ENCODE measurements around the gene SLC39A11. TPM values are rescaled to one million over a fixed set of nuclear protein-coding genes. Genes with fewer than 3 reads are reported as not detected.

Gene SLC39A11
- total and polyA plus RNA-seq, 2 experiments from 2014 or later = 11.7 to 16.4 TPM

DNA sequence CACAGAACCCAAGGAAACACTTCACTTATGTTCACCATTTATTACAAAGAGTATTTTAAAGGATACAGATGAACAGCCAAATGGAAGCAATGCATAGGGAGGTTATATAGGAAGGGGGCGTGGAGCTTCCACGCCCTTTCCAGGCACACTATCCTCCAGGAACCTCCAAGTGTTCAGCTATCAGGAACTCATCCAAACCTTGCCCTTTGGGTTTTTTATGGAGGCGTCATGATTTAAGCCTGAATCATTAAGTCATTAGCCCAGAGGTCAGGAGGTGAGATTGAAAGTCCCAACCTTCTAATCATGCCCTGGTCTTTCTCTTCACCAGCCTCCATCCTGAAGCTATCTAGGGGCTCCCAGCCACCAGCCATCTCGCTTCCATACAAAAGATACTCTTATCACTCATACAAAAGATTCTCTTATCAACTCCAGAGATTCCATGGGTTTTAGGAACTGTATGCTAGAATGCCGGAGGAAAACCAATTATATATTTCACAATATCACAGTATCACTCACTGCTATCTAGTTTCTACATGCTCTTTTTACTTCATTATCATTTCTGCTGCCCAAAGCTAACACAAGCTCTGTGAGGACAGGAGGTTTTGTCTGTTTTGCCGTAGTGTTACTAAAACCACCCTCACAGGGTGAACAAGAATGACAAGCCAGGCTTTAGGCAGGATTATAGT lies 213.4 kb downstream of the SLC39A11 start:
- 92 to 96% methylated on average over 6 of the region's 6 CpGs for WGBS, 2 experiments (ENCODE audit: low coverage in 1 of 2, low lambda C conversion rate in 2 of 2, missing lambda C conversion rate in 2 of 2)
- H3K36me3 ChIP-seq (ENCODE audit: low read depth) = no peaks in the 10 kb centered on the region
- no peaks in the 10 kb centered on the region for H3K9me3 ChIP-seq (ENCODE audit: low read depth)
- TF ChIP-seq EZH2phosphoT487 (IDR thresholded peaks at IDR 0.05; ENCODE audit: insufficient read depth, low read depth) (no peak), EZH2 (IDR thresholded peaks at IDR 0.05; ENCODE audit: insufficient read depth, poor library complexity, severe bottlenecking) (no peak)
- no peak overlapping the region for H3K27ac ChIP-seq
- no peaks in the 10 kb centered on the region for H3K27me3 ChIP-seq (replicated peaks; ENCODE audit: insufficient read depth)
- H3F3A ChIP-seq (ENCODE audit: insufficient read depth) = no peaks in the 10 kb centered on the region
- H4K20me1 ChIP-seq (ENCODE audit: insufficient read depth) = no peaks in the 10 kb centered on the region
- no peaks in the 10 kb centered on the region for H3K4me1 ChIP-seq (ENCODE audit: insufficient read depth)
- no peak overlapping the region for H2AFZ ChIP-seq
- H3K4me3 ChIP-seq = no peak overlapping the region
- no peak overlapping the region for H3K4me2 ChIP-seq (ENCODE audit: unreplicated experiment)
- no peak for DNase-seq
- H3K9me2 ChIP-seq (ENCODE audit: insufficient read depth) = no peaks in the 10 kb centered on the region
- H3K9ac ChIP-seq = no peak overlapping the region
- in situ Hi-C loops (cut with MboI) = loop anchor here (10.0 kb wide), 1 partner anchor 56 kb away; no protein-coding TSS in a partner anchor
- no peaks in the 10 kb centered on the region for H3K79me2 ChIP-seq (ENCODE audit: insufficient read depth)

DNA sequence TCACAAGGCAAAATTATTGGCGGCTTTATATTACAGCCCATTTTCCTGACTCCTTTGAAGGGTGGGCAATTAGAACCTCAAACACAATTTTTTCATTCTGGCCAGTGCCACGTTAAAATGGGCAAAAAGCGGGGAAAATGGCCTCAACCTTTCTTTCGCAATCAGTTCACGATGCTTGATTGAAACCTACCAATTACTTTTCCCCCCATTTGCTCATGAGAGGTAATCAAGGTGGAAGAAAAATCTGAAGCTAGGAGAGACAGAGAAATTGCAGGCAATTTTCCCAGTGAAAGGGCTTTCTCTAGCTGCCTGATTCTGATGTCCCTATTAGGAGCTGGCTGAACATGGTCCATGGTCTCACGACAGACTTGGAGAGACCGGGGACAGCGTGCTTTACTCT lies 215.1 kb downstream of the SLC39A11 start:
- in situ Hi-C loops (cut with MboI) = loop anchor here (10.0 kb wide), 1 partner anchor 57 kb away; no protein-coding TSS in a partner anchor
- whole genome bisulfite sequencing, 2 experiments (ENCODE audit: low coverage in 1 of 2, low lambda C conversion rate in 2 of 2, missing lambda C conversion rate in 2 of 2) = 97 to 98% methylated on average over 8 of the region's 8 CpGs
- no peak overlapping the region for H2AFZ ChIP-seq
- H3F3A ChIP-seq (ENCODE audit: insufficient read depth) = no peaks in the 10 kb centered on the region
- H3K9ac ChIP-seq = no peak overlapping the region
- H3K9me3 ChIP-seq (ENCODE audit: low read depth) = no peaks in the 10 kb centered on the region
- no peaks in the 10 kb centered on the region for H4K20me1 ChIP-seq (ENCODE audit: insufficient read depth)
- no peaks in the 10 kb centered on the region for H3K36me3 ChIP-seq (ENCODE audit: low read depth)
- no peak for TF ChIP-seq EZH2 (IDR thresholded peaks at IDR 0.05; ENCODE audit: insufficient read depth, poor library complexity, severe bottlenecking)
- no peak for TF ChIP-seq EZH2phosphoT487 (IDR thresholded peaks at IDR 0.05; ENCODE audit: insufficient read depth, low read depth)
- DNase-seq = no peak
- no peaks in the 10 kb centered on the region for H3K4me1 ChIP-seq (ENCODE audit: insufficient read depth)
- H3K79me2 ChIP-seq (ENCODE audit: insufficient read depth) = no peaks in the 10 kb centered on the region
- no peak overlapping the region for H3K4me3 ChIP-seq
- H3K9me2 ChIP-seq (ENCODE audit: insufficient read depth) = no peaks in the 10 kb centered on the region
- no peak overlapping the region for H3K27ac ChIP-seq
- no peaks in the 10 kb centered on the region for H3K27me3 ChIP-seq (replicated peaks; ENCODE audit: insufficient read depth)
- H3K4me2 ChIP-seq (ENCODE audit: unreplicated experiment) = no peak overlapping the region

DNA sequence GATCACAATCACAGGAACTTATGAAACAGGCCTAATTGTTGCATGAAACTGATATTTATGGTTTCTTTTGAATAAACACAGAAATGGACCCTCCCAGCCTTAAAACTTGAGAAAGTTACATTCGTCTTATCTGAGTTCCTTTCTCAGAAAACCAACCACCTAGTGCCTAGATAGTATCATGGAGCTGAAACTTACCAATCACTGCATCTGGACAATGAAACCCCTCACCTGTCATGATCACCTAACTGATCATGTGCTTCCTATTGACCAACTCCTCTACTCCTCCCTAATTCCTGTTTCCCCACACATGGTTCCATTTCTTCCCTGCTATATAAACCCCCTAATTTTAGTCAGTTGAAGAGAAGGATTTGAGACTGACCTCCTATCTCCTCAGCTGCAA lies 216.1 kb downstream of the SLC39A11 start:
- Histone ChIP-seq H3K4me3 (no peak overlapping the region), H2AFZ (no peak overlapping the region), H3K79me2 (ENCODE audit: insufficient read depth) (no peaks in the 10 kb centered on the region), H4K20me1 (ENCODE audit: insufficient read depth) (no peaks in the 10 kb centered on the region), H3K27ac (no peak overlapping the region), H3K4me2 (ENCODE audit: unreplicated experiment) (no peak overlapping the region), H3K9ac (no peak overlapping the region), H3K9me3 (ENCODE audit: low read depth) (no peaks in the 10 kb centered on the region), H3K27me3 (replicated peaks; ENCODE audit: insufficient read depth) (no peaks in the 10 kb centered on the region), H3F3A (ENCODE audit: insufficient read depth) (no peaks in the 10 kb centered on the region), H3K4me1 (ENCODE audit: insufficient read depth) (no peaks in the 10 kb centered on the region), H3K36me3 (ENCODE audit: low read depth) (no peaks in the 10 kb centered on the region), H3K9me2 (ENCODE audit: insufficient read depth) (no peaks in the 10 kb centered on the region)
- DNase-seq = no peak
- TF ChIP-seq EZH2phosphoT487 (IDR thresholded peaks at IDR 0.05; ENCODE audit: insufficient read depth, low read depth) = no peak
- no peak for TF ChIP-seq EZH2 (IDR thresholded peaks at IDR 0.05; ENCODE audit: insufficient read depth, poor library complexity, severe bottlenecking)
- in situ Hi-C loops (cut with MboI) = loop anchor here (10.0 kb wide), 1 partner anchor 58 kb away; no protein-coding TSS in a partner anchor
- 91 to 94% methylated on average over 1 of the region's 1 CpG for WGBS, 2 experiments (ENCODE audit: low coverage in 1 of 2, low lambda C conversion rate in 2 of 2, missing lambda C conversion rate in 2 of 2)

DNA sequence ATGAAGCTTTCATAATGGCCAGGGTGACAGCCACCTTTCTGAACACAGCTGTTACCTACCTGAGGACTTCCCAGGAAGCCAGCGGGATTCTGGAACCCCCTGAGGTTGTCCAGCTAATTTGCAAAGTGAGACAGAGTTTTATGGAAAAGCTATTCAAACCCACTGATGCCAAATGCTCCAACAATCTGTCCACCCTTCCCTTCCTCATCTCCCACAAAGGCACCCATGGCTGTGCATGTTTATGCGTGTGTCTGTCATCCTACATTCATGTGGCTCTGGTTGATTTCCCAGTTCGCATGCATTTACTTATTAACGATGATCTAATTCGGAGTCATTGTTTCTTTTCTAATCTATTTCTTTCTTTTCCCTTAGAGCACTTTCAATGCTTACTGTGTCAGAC lies 217.1 kb downstream of the SLC39A11 start:
- no peak for DNase-seq
- Histone ChIP-seq H3K9me2 (ENCODE audit: insufficient read depth) (no peaks in the 10 kb centered on the region), H3K4me3 (no peak overlapping the region), H3K79me2 (ENCODE audit: insufficient read depth) (no peaks in the 10 kb centered on the region), H3K4me1 (ENCODE audit: insufficient read depth) (no peaks in the 10 kb centered on the region), H4K20me1 (ENCODE audit: insufficient read depth) (no peaks in the 10 kb centered on the region), H3K9ac (no peak overlapping the region), H3K4me2 (ENCODE audit: unreplicated experiment) (no peak overlapping the region), H3F3A (ENCODE audit: insufficient read depth) (no peaks in the 10 kb centered on the region), H2AFZ (no peak overlapping the region), H3K9me3 (ENCODE audit: low read depth) (no peaks in the 10 kb centered on the region), H3K36me3 (ENCODE audit: low read depth) (no peaks in the 10 kb centered on the region), H3K27ac (no peak overlapping the region), H3K27me3 (replicated peaks; ENCODE audit: insufficient read depth) (no peaks in the 10 kb centered on the region)
- 75 to 83% methylated on average over 5 of the region's 5 CpGs for WGBS, 2 experiments (ENCODE audit: low coverage in 1 of 2, low lambda C conversion rate in 2 of 2, missing lambda C conversion rate in 2 of 2)
- in situ Hi-C loops (cut with MboI) = loop anchor here (10.0 kb wide), 1 partner anchor 59 kb away; no protein-coding TSS in a partner anchor
- TF ChIP-seq EZH2phosphoT487 (IDR thresholded peaks at IDR 0.05; ENCODE audit: insufficient read depth, low read depth) (no peak), EZH2 (IDR thresholded peaks at IDR 0.05; ENCODE audit: insufficient read depth, poor library complexity, severe bottlenecking) (no peak)

Data from GM23248 (cell line).